SKM-1 treated with dmso at 0.1 percent for 144 hours (cell line): ENCODE measurements around the gene INPP5A.

Experiments
- DNase-seq: peaks from one replicate; lab custom pipeline; 2025; ENCODE audit not compliant: unreplicated experiment; lab: John Stamatoyannopoulos, UW

The INPP5A gene

GRCh38 chr10:132626761-132627665 lies 89.4 kb downstream of the INPP5A start:
- DNase-seq: no peak

GRCh38 chr10:132627666-132628531 lies 90.3 kb downstream of the INPP5A start:
- DNase-seq: no peak

GRCh38 chr10:132628966-132629900 lies 91.6 kb downstream of the INPP5A start:
- no peak for DNase-seq

- DNase-seq: no peak
Measured at GRCh38 chr10:132630156-132630555, 92.6 kb downstream of the INPP5A start.

- DNase-seq: no peak
Measured at GRCh38 chr10:132630666-132631337, 93.2 kb downstream of the INPP5A start.

- DNase-seq: no peak
Measured at GRCh38 chr10:132631338-132631735, 93.8 kb downstream of the INPP5A start.

GRCh38 chr10:132632091-132632561 lies 94.5 kb downstream of the INPP5A start:
- no peak for DNase-seq

- no peak for DNase-seq
Measured at GRCh38 chr10:132632851-132633684, 95.5 kb downstream of the INPP5A start.

DNA sequence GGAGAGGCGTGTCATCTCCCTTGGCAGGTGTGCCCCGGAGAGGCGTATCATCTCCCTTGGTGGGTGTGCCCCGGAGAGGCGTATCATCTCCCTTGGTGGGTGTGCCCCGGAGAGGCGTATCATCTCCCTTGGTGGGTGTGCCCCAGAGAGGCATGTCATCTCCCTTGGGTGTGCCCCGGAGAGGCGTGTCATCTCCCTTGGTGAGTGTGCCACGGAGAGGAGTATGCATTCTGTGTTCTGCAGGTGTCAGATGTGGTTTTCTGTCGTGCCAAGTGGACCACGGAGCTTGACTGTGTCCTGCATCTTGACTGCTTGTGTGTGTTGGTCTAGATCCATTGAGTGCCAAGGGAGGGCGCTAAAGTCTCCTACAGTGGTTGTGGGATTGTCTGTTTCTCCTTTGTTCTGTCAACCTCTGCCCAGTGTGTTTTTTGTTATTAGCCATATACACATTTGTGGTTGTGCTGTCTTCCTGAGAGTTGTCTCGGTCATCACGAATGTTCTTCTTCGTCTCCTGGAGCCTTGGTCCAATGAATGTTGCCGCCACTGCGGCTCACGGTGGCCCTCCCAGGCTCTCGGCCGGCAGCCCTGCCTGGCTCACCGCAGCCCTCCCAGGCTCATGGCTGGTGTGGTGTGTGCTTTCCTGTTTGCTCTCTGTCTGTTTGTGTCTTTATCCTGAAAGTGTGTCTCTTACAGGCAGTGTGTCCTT lies 96.8 kb downstream of the INPP5A start:
- DNase-seq: no peak

GRCh38 chr10:132634947-132635271 lies 97.3 kb downstream of the INPP5A start:
- no peak for DNase-seq

- no peak for DNase-seq
Measured at GRCh38 chr10:132636358-132636757, 98.8 kb downstream of the INPP5A start.

GRCh38 chr10:132637477-132638129 lies 100.0 kb downstream of the INPP5A start:
- peak; percentile 38 for DNase-seq

GRCh38 chr10:132638130-132638515 lies 100.5 kb downstream of the INPP5A start:
- no peak for DNase-seq

DNA sequence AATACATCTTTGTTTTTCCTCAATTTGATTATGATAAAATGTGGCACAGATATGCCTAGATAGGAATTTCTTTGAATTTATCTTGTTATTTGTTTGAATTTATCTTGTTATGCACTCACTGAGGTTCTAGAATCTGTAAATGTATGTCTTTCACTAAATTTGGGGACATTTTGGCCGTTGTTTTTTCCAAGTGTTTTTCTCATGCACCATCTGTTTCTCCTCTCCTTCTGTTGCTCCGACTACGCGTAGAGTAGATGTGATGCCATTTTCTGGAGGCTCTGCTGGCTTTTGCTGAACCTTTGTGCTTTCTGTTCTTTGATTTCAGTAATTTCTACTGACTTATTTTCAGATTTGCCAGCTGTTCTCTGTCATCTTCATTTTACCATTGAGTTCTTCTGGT lies 101.9 kb downstream of the INPP5A start:
- DNase-seq: no peak

DNA sequence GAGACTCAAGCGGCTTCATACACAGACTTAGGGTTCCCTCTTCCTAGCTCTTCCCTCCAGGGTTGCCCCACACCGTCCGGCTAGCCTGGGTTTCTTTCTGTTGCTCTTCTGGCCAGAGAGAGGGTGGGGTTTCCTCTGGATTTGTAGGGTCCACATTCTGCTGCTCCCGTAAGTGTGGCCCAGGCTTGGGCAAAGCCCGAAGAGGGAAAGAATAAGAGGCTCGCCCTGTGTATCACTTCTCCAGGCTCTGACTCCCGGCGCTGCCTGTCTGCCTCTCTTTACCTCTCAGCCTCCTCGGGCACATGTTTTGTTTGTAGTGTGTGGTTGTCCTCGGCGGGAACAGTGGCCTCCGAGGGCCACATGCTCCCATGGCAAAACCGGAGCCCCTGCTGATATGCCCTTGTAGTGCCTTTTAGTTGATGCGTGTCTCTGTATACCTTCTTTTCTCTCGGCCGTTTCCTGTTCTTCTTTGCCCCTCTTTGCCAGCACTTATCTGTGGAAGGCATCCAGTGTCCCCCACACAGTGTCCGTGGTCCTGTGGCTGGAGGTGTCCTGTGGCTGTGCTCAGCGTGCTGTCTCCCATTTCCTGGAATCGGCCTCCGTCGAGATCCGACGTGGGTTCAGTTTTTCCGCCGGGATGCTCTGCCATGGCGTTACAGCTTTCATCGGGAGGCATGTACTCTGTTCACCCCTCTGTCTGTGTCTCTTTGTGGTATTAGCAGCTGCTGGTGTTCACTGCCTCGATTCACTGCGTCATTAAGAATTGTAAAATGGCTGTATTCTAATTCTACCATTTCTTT lies 102.9 kb downstream of the INPP5A start:
- DNase-seq: no peak

- DNase-seq: no peak
Measured at GRCh38 chr10:132641401-132641800, 103.8 kb downstream of the INPP5A start.

DNA sequence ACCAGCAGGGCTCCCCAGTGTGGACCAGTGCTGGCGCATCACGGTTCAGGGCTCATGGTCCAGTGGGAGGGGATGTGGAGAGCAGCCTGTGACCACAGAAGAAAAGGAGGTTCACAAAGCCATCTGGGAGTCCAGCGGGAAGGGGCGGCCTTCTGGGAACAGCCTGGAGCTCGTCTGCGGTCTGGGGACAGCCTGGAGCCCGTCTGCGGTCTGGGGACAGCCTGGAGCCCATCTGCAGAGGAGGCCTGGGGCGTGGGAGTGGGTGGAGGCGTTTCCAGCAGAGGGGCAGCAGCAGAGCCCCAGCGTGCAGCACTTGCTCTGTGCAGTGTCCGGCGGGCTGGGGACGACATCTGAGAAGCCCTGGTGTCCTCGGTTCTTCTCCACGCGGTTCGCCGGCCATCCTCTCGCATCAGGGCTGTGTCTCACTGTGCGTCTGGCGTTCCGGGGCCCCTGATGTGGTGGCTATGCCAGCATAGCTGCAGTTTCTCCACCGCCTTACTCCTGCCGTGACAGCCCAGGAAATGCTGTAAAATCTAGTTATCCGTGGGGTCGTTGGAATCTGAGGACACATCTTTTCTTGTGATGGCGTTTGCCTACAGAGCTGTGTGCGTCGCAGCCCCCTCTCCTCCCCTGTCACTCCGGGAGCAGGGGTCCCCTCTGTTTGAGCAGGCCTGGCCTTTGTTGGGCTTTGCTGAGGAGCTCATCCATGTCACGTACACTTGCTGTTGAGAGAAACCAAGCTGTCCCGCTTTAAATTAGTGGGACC lies 104.6 kb downstream of the INPP5A start:
- no peak for DNase-seq
